Frontal cortex (tissue), 4 donors: ENCODE data around the gene VPS35L. TPM values are rescaled to one million over a fixed set of nuclear protein-coding genes. Genes with fewer than 3 reads are reported as not detected.
"Not testable (repeated sequence)": the region's sequence is repeated elsewhere in the genome, so short reads cannot be mapped to it uniquely, and the experiment has no call there.

Experiments used
- DNase-seq, 2 donors: peaks; one replicate each; pipeline ENCODE4 v3.0.0; 2012; ENCODE audit warnings: low spot score in 2 of 2
- FAIRE-seq: peaks from 2 replicates; lab custom pipeline; 2012; peaks lifted over from hg19 to GRCh38; lab: Jason Lieb, UNC
- total RNA-seq: library from RNA; depleted of rRNA; stranded (reverse); fragments of >200 nt; gene quantifications from one replicate; pipeline ENCODE4 v1.2.3, GENCODE V29; 2014
- donor health status: control.
- donor health status: control.
- donor health status: control.

The VPS35L gene
- total RNA-seq, 1 donor from 2014 or later = 55.8 TPM

- no peak for FAIRE-seq
- no peak for DNase-seq
Observed at GRCh38 chr16:19705146-19705501, 149.6 kb downstream of the VPS35L start.

GRCh38 chr16:19705843-19706242 is 150.3 kb downstream of the VPS35L start:
- DNase-seq = no peak
- FAIRE-seq = no peak

- DNase-seq = no peak
- no peak for FAIRE-seq
Observed at GRCh38 chr16:19706846-19707245, 151.3 kb downstream of the VPS35L start.

GRCh38 chr16:19707569-19708295 is 152.2 kb downstream of the VPS35L start:
- FAIRE-seq (no peak), DNase-seq (no peak)

- DNase-seq (no peak), FAIRE-seq (no peak)
Observed at GRCh38 chr16:19708296-19709205, 153.0 kb downstream of the VPS35L start.

GRCh38 chr16:19709381-19710136 is 154.1 kb downstream of the VPS35L start:
- no peak for FAIRE-seq
- DNase-seq = no peak

GRCh38 chr16:19710191-19710908 is 154.8 kb downstream of the VPS35L start:
- FAIRE-seq (no peak), DNase-seq (no peak)

- no peak for FAIRE-seq
- no peak for DNase-seq
Observed at GRCh38 chr16:19710991-19711545, 155.6 kb downstream of the VPS35L start.

GRCh38 chr16:19711643-19712042 is 156.1 kb downstream of the VPS35L start:
- FAIRE-seq (no peak), DNase-seq (no peak)

- DNase-seq (no peak), FAIRE-seq (no peak)
Observed at GRCh38 chr16:19712418-19713058, 157.0 kb downstream of the VPS35L start.

GRCh38 chr16:19713697-19714096 is 158.2 kb downstream of the VPS35L start:
- DNase-seq (no peak), FAIRE-seq (no peak)

- DNase-seq = no peak
- no peak for FAIRE-seq
Observed at GRCh38 chr16:19715566-19715965, 160.1 kb downstream of the VPS35L start.

GRCh38 chr16:19716183-19716582 is 160.7 kb downstream of the VPS35L start:
- FAIRE-seq (no peak), DNase-seq (no peak)

- DNase-seq, FAIRE-seq: not testable (repeated sequence)
Observed at GRCh38 chr16:19716728-19717127, 161.2 kb downstream of the VPS35L start.

- FAIRE-seq = no peak
- no peak for DNase-seq
Observed at GRCh38 chr16:19717314-19717713, 161.8 kb downstream of the VPS35L start.

GRCh38 chr16:19717741-19718623 is 162.5 kb downstream of the VPS35L start, which contains the start of the genes IQCK and KNOP1:
Gene IQCK (plus strand): TSS chr16:19718271. CDS start chr16:19718307, 36 bp downstream.
Gene KNOP1 (minus strand): TSS chr16:19718227. CDS start chr16:19715035, 3,192 bp downstream.
- FAIRE-seq = no peak
- DNase-seq = peak; percentile 96 to 98

- DNase-seq (peak in 1 of 2 donors; percentile 50), FAIRE-seq (no peak)
Observed at GRCh38 chr16:19718624-19718965, 163.1 kb downstream of the VPS35L start.
